Neuron (in vitro differentiated cells): ENCODE data around the gene SLC35A5.

Source experiments
- H2AFZ ChIP-seq: one replicate; pipeline ENCODE4 v1.6.1; 2013; ENCODE audit warnings: low read depth, mild to moderate bottlenecking, inconsistent platforms, low read length, moderate library complexity
- H3K27me3 ChIP-seq: one replicate; pipeline ENCODE4 v1.6.1; 2013; ENCODE audit warnings: low read length; ENCODE audit not compliant: insufficient read depth
- H3K36me3 ChIP-seq: one replicate; pipeline ENCODE4 v1.6.1; 2013; ENCODE audit warnings: low read length; ENCODE audit not compliant: insufficient read depth
- H3K4me1 ChIP-seq: one replicate; pipeline ENCODE4 v1.6.1; 2013; ENCODE audit warnings: low read length; ENCODE audit not compliant: insufficient read depth
- H3K4me3 ChIP-seq: 2 replicates; pipeline ENCODE4 v1.5.1; 2013; ENCODE audit warnings: mild to moderate bottlenecking, low read length, moderate library complexity
- H3K9me3 ChIP-seq: one replicate; pipeline ENCODE4 v1.6.1; 2013; ENCODE audit warnings: low read length

SLC35A5 gene

DNA sequence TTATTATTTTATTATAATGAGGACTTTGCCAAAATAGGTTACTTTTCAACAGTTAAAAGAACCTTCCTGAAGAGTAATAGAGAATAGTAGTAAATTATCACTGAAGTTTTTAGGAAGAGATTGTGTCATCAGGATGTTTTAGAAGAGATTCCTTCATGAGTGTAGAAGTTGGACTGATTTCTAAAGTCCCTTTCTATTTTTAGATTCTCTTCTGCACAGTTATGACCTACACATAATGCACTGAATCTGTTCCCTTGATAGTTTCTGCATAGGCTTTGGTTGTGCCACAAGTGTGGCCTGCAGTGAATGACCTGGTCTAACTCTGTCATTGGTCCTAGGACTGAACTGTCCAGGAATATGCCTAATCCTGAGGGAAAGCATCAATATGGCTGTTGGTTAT lies 23.9 kb downstream of the SLC35A5 start:
- Histone ChIP-seq H3K36me3 (peaks cover 50% of the 10 kb centered on the region), H3K4me3 (no peak overlapping the region), H3K27me3 (no peaks in the 10 kb centered on the region)

DNA sequence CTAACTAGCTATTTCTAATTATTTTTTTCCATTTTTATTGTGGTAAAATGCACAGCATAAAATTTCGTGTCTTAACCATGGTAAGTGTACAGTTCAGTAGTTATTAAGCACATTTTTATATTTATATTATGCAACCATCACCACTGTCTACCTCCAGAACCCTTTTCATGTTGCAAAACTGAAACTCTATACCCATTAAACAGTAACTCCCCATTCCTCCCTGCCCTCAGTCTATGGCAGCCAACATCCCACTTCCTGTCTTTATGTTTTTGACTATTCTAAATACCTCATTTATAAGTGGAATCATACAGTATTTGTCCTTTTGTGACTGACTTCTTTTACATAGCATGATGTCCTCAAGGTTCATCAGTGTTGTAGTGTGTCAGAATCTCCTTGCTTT lies 25.5 kb downstream of the SLC35A5 start:
- no peaks in the 10 kb centered on the region for H3K4me1 ChIP-seq
- no peak overlapping the region for H2AFZ ChIP-seq
- H3K36me3 ChIP-seq = peaks cover 44% of the 10 kb centered on the region
- no peak overlapping the region for H3K4me3 ChIP-seq
- H3K9me3 ChIP-seq = no peaks in the 10 kb centered on the region
- no peaks in the 10 kb centered on the region for H3K27me3 ChIP-seq

More for the DNA sequence above, 23.9 kb downstream of the SLC35A5 start:
- Histone ChIP-seq H3K4me1 (no peaks in the 10 kb centered on the region), H3K9me3 (no peaks in the 10 kb centered on the region), H2AFZ (no peak overlapping the region)

DNA sequence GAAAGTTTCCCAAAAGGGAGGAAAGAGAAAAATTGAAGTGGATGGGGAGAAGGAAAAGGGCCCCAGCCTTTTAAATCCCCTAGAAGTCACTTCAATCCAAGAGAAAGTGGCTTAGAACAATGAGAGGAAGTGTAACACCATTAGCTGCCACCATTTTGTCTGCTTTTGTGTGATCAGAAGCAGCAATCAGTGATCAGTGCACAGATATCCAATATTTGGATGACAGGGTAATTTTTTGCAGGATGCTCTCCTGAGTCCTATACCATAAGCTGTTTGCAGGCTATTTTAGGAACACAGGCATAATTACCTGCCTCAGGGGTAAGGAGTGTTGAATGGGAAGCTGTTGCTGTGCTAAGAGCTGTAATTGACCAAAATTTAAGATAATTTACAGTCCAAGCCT lies 31.4 kb downstream of the SLC35A5 start:
- H3K4me1 ChIP-seq = no peaks in the 10 kb centered on the region

DNA sequence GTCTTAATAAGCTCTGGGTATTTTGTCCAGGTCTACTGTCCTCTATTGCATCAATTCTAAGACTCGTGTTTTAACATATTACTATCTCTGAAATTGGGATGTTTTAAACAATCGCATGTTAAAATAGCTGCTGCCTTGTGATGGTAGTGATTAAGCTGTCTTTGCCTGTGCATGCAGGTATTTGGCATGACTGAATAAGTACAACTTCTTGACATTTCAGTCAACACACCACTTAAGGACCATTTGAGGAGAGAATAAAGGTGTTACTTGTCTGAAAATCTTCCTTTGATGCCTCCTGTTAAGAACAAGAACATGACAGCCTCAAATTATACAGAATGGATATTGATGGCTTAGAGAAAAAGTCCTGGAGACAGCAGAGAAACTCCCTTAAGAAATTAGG lies 33.0 kb downstream of the SLC35A5 start:
- Histone ChIP-seq H3K4me3 (no peak overlapping the region), H2AFZ (no peak overlapping the region), H3K27me3 (no peaks in the 10 kb centered on the region), H3K36me3 (peaks cover 4% of the 10 kb centered on the region), H3K4me1 (no peaks in the 10 kb centered on the region), H3K9me3 (peaks cover 4% of the 10 kb centered on the region)

More for the DNA sequence above, 31.4 kb downstream of the SLC35A5 start:
- peaks cover 6% of the 10 kb centered on the region for H3K36me3 ChIP-seq
- no peaks in the 10 kb centered on the region for H3K27me3 ChIP-seq
- no peak overlapping the region for H2AFZ ChIP-seq
- H3K4me3 ChIP-seq = no peak overlapping the region
- peaks cover 4% of the 10 kb centered on the region for H3K9me3 ChIP-seq

DNA sequence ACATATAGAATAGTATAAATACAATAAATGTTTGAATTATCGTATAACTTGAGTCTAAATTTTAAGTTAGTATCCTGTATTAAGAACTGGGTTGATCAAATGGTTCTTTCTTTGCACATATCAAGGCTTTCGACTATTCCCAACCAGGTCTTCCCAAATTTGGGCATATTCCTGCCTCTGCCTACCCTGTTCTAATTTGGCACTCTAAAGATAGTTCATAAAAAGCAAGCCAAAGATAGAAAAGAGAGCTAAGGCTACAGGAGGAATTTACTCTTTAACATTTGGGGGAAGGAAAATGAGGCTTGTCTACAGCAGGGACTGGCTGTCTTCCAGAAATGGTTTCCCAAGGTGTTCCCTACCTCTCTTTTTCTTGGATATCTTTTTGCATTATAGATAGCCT lies 36.1 kb downstream of the SLC35A5 start:
- peaks cover 4% of the 10 kb centered on the region for H3K36me3 ChIP-seq
- peaks cover 4% of the 10 kb centered on the region for H3K9me3 ChIP-seq
- H3K27me3 ChIP-seq = no peaks in the 10 kb centered on the region
- H2AFZ ChIP-seq = no peak overlapping the region
- H3K4me3 ChIP-seq = no peak overlapping the region
- peaks cover 5% of the 10 kb centered on the region for H3K4me1 ChIP-seq

DNA sequence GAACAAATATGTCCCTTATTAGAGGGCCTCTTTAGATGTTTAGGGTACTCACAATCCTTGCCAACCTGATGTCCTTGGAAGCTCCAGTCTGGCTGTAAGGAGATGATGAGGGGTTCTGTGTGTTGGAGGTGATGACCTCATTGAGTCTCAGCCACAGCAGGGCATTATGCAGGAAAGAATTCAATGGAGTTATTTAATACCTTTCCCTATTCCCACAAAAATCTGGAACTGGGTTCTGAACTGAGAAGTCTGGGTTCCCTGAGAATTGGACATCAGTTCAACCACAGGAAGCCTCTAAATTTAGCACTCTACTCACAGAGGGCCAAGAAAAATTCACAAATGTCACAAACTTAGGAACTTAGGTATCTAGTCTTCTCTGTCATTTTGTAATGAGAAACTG lies 36.9 kb downstream of the SLC35A5 start:
- H3K27me3 ChIP-seq = no peaks in the 10 kb centered on the region
- H3K4me1 ChIP-seq = peaks cover 5% of the 10 kb centered on the region
- no peaks in the 10 kb centered on the region for H3K9me3 ChIP-seq
- H2AFZ ChIP-seq = no peak overlapping the region
- H3K4me3 ChIP-seq = no peak overlapping the region
- peaks cover 4% of the 10 kb centered on the region for H3K36me3 ChIP-seq

DNA sequence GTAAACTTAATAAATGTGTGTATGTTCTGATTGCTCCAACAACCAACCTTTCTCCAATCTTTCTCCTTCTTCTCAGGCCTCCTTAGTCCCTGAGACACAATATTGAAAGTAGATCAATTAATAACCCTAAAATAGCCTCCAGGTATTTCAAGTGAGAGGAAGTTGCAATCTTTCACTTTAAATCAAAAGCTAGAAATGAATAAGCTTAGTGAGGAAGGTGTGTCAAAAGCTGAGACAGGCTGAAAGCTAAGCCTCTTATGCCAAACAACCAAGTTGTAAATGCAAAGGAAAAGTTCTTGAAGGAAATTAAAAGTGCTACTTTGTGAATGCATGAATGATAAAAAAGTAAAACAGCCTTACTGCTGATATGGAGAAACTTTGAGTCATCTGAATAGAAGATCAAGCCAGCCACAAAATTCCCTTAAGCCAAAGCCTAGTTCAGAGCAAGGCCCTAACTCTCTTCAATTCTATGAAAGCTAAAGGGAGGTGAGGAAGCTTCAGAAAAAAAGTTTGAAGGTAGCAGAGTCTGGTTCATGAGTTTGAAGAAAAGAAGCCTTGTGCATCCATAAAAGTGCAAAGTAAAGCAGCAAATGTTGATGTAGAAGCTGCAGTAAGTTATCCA lies 40.5 kb downstream of the SLC35A5 start:
- Histone ChIP-seq H3K9me3 (no peaks in the 10 kb centered on the region), H2AFZ (no peak overlapping the region), H3K4me3 (no peak overlapping the region), H3K36me3 (no peaks in the 10 kb centered on the region), H3K4me1 (peaks cover 35% of the 10 kb centered on the region), H3K27me3 (no peaks in the 10 kb centered on the region)

DNA sequence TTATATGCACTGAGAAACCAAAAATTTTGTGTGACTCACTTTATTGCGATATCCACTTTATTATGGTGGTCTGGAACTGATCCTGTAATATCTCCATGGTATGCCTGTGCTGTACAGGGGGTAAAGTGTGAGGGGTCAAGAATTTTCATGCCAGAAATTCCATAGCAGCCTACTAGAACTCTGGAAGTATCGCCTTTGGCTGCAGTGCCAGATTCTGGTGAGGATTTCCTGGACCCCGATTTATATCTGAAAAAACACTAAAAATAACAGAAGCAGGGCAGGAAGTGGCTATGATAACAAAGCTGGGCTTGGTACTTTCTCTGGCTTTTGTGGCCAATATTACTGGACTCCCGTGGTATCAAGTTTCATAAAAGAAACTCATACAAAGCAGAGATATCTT lies 42.7 kb downstream of the SLC35A5 start:
- no peaks in the 10 kb centered on the region for H3K36me3 ChIP-seq
- peaks cover 47% of the 10 kb centered on the region for H3K4me1 ChIP-seq
- no peak overlapping the region for H2AFZ ChIP-seq
- no peak overlapping the region for H3K4me3 ChIP-seq
- H3K27me3 ChIP-seq = no peaks in the 10 kb centered on the region
- H3K9me3 ChIP-seq = no peaks in the 10 kb centered on the region

DNA sequence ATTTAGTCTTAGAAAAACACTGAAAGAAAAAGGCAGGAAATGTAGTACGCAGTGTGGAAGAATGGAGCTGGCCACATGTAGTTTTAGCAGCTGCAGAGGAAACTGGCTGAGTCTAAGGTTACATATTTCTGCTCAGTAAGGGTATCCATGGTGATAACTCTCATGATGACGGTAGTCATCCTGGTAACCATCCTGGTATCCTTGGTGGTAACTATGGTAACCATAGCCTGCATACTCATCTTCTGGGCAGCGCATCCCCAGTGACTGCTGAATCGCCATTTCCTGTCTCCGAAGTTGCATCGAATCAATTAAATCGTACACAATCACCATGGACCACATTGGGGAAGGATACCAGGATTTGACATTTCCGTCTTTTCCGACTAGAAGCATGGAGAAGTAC lies 43.4 kb downstream of the SLC35A5 start:
- Histone ChIP-seq H3K27me3 (no peaks in the 10 kb centered on the region), H3K9me3 (no peaks in the 10 kb centered on the region), H3K4me1 (peaks cover 52% of the 10 kb centered on the region), H3K4me3 (peak overlapping the region; percentile 45), H3K36me3 (no peaks in the 10 kb centered on the region), H2AFZ (peak overlapping the region; percentile 0)

DNA sequence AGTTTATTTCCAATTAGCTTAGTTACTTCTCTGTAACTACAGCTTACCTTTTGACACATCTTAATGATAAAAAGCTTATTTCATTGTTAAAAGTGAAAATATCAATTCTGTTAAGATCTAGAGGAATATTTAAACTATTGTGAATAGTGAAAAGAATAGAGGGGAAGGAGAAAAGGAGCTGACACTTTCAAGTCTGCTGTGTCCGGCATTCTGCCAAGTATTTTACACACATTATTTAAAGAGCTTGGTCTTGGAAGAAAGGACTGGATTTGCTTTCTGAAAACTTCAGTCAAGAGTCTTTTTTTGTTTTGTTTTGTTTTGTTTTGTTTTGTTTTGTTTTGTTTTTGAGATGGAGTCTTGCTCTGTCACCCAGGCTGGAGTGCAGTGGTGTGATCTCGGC lies 44.3 kb downstream of the SLC35A5 start:
- H3K36me3 ChIP-seq = no peaks in the 10 kb centered on the region
- peak overlapping the region; percentile 45 for H3K4me3 ChIP-seq
- no peaks in the 10 kb centered on the region for H3K9me3 ChIP-seq
- no peaks in the 10 kb centered on the region for H3K27me3 ChIP-seq
- peaks cover 52% of the 10 kb centered on the region for H3K4me1 ChIP-seq
- peak overlapping the region; percentile 0 for H2AFZ ChIP-seq

DNA sequence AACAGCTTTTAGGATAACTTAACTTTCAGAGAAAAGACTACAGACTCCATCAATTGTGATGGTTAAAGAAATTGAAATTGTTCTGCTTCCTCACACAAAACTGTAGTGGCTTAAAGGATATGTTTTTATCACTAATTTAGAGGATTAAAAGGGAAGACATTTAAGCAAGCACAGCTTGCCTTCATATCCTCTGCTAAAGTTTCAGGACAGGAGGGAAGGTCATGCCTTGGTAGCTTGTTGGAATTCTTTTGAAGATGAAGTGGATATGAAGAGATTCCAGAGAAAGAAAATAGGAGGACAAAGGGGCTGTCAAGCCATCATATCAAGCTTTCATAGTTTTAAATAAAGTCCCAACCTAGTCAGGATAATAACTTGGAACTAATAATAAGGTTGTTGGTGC lies 46.0 kb downstream of the SLC35A5 start:
- H3K27me3 ChIP-seq = no peaks in the 10 kb centered on the region
- H2AFZ ChIP-seq = no peak overlapping the region
- H3K36me3 ChIP-seq = no peaks in the 10 kb centered on the region
- no peaks in the 10 kb centered on the region for H3K9me3 ChIP-seq
- no peak overlapping the region for H3K4me3 ChIP-seq
- peaks cover 47% of the 10 kb centered on the region for H3K4me1 ChIP-seq

DNA sequence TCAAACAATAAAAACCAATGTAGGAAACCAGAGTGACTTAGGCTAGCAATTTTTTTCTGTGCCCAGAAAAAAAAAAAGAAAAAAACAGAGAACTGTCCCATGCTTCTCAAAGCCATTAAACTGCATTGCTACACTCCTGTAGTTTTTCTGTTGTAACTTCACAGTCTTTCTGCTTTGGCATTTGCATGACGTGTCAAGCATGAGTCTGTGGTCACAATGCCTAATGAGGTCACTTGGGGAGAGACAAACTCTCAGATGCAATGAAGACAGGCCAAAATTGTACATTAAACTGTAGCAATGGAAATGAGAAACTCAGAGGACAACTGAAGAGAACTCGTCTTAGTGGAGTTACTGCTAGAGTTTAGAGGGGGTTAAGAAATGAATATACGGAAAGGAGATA lies 48.3 kb downstream of the SLC35A5 start:
- Histone ChIP-seq H3K4me1 (peaks cover 35% of the 10 kb centered on the region), H3K9me3 (no peaks in the 10 kb centered on the region), H3K27me3 (no peaks in the 10 kb centered on the region), H2AFZ (no peak overlapping the region), H3K36me3 (no peaks in the 10 kb centered on the region), H3K4me3 (no peak overlapping the region)

DNA sequence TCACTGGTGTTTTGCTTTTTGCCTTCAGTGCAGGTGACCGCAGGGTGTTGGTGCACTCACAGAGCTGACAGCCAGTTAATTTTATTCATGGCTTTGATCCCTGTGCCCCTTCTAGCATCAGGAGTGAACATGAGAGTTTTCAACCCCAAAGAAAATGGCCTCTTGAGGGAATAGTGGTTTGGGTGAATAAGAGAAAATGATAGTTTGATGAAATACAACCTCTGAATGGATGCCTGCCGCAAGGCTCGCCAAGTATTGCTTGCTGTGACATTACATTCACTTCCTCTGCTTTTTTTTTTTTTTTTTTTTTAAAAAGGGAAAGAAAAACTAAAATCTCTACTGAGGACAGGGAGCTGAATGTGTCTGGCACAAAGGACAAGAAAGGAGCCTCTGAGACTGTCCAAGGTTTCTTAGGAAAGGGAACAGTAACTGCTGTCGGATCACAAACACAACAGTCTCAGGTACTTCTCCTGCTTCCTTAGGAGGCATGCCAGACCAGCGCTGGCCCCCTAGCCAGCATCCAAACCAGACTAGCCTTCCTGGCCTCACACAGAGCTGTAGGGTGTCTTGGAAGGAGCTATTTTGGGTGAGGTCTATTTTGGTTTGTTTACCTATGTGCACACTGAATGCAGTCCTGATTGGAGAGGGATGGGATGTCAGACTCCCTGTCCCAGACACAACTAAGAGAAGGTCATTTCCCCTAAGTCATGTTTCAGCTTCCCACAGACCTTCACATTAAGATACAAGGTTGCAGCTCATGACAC lies 50.1 kb downstream of the SLC35A5 start:
- peaks cover 20% of the 10 kb centered on the region for H3K4me1 ChIP-seq
- H2AFZ ChIP-seq = no peak overlapping the region

More for the DNA sequence above, 50.1 kb downstream of the SLC35A5 start:
- Histone ChIP-seq H3K4me3 (no peak overlapping the region), H3K36me3 (peaks cover 2% of the 10 kb centered on the region), H3K27me3 (no peaks in the 10 kb centered on the region), H3K9me3 (no peaks in the 10 kb centered on the region)
